ENCODE data around the gene VPS37B.
A peak's percentile ranks its signal among the peaks of the same experiment; 100 is the strongest.
"Not testable (repeated sequence)": the region's sequence is repeated elsewhere in the genome, so short reads cannot be mapped to it uniquely, and the experiment has no call there.

Gene VPS37B

DNA sequence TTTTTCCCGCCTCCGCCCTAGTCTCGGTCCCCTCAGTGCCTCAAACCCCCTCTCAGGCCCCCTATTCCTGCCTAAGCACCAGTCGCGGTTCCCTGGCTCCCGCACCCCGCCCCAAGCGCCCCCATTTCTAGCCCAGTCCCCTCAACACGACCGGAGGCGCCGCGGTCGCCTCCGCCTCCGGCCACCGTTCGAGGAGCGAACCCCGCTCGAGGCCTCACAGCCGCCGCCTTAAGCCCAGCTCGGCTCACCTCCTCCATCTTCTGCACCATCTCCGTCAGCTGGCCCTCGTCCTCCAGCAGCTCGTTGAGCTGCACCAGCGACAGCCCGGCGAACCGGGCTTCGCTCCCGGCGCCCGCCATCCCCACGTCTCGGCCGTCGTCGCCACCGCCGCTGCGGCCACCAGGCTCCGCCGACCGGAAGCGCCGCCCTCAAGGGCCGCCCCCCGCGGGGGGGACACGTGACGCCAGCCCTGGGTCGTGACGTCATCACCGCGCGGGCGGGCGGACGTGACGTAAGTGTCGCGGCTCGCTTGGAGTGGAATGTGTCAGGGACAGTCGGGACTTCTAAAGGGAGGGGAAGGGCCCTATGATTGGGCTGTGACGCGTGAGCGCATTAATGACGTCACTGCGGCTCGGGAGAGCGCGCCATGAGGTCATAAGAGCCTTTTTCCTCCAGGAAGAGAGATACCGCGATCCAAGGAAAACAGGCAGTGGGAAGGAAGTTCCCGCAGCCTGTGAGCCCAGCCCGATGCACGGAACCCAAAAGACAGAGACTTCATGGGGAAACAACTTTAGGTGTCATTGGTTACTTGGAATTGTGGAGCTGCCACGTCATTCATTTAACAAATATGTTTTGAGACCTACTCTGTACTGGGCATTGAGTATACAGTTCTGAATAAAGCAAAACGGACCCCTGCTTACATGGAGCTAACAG lies at the start of gene VPS37B:
Gene VPS37B, minus strand, starts transcription at position 421 of the 933 bp plus-strand sequence. Its CDS starts 62 bp downstream, at position 359.
- peak; percentile 71 for DNase-seq (ENCODE audit: low spot score)

GRCh38 chr12:122944605-122945592 lies 49.0 kb upstream of the VPS37B start:
- peak; percentile 93 for DNase-seq (ENCODE audit: low spot score)

DNA sequence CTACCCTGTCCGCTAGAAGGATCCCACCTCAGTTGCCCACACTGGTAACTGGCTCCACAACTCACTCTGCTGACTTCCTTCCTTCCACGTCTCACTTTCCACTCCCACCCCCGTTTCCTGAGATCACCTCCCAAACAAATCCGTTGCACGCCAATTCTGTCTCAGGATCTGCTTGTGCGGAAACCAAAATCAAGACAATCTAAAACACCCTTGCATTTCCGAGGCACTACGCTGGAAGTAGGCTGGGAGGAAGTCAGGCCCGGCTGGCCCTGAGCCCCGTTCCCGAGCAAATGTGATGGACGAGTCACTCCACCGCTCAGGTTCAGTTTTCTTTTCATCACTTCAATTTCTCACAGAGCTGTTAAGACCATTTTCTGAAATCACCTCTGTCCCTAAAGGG lies 47.3 kb upstream of the VPS37B start:
- DNase-seq (ENCODE audit: low spot score), result no peak

DNA sequence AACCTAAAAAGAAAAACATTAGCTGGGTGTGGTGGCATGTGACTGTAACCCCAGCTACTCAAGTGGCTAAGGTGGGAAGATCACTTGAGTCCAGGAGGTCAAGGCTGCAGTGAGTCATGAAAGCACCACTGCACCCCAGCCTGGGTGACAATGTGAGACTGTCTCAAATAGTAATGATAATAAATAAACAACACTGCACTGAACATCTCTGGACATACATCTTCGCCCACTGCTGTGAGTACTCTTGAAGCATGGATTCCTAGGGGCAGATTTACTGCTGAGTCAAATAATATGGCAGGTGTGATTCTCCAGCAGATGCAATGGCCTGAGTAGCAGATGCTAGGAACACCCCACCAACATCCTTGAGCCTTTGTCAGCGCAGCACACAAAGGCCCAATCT lies 46.7 kb upstream of the VPS37B start:
- DNase-seq (ENCODE audit: low spot score), result no peak

GRCh38 chr12:122941351-122941750 lies 45.4 kb upstream of the VPS37B start:
- not testable (repeated sequence) for DNase-seq (ENCODE audit: low spot score)

GRCh38 chr12:122939125-122939524 lies 43.2 kb upstream of the VPS37B start:
- DNase-seq (ENCODE audit: low spot score), result no peak

DNA sequence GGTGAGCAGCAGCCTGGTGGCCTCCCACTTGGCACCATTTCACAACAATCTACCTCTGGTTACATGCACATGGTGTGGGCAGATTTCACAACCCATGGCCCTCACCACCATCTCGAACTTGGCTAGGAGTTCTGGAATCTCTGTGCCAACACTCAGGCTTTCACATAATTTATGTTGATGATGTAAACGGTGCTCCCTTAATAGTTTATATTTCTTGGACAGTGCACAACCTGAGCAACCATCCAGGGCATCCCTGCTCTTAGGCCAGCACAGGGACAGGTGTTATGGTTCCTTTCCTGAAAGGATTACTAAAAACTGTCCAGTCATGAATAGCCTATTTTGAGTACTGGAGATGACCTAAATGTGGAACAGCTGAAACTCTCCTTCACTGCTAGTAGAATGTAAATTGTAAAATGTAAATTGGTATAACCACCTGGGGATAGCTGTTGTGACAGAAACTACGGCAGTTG lies 41.7 kb upstream of the VPS37B start:
- DNase-seq (ENCODE audit: low spot score), result no peak

DNA sequence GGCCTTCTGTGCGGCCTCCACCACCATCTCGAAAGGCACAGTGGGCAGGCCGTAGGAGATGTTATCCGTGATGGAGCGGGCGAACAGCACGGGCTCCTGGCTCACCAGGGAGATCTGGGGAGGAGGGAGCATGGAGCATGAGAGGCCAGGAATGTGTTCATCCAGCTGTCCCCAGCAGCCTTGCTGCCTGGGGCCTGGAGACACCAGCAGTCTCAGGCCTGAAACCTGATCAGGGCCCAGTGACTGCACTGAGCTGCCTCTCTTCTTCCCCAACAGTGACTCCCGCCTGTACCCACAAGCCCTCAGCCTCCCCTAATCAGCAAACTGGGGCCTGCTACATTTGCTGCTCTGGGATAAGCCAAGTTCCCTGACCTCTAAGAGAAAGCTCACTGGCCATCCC lies 39.4 kb upstream of the VPS37B start:
- DNase-seq (ENCODE audit: low spot score), result no peak

DNA sequence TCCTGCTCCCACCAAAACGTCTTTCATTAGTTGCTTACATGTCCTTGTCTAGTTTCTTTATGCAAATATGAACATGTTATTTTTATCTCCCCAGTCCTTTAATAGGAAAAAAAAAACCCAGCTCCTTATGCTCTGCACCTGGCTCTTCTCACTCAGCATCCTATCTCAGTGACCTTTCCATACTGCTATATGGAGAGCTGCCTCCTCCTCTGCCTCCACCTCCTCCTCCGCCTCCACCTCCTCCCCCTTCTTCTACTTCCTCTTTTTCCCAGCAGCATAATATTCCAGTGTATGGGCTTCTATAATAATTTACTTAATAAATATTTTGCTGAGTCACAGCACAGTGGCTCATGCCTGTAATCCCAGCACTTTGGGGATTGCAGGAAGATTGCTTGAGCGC lies 38.8 kb upstream of the VPS37B start:
- no peak for DNase-seq (ENCODE audit: low spot score)

GRCh38 chr12:122932207-122932606 lies 36.3 kb upstream of the VPS37B start:
- DNase-seq (ENCODE audit: low spot score), result no peak

- DNase-seq (ENCODE audit: low spot score), result no peak
These were observed 33.9 kb upstream of the VPS37B start for GRCh38 chr12:122929812-122930211.

DNA sequence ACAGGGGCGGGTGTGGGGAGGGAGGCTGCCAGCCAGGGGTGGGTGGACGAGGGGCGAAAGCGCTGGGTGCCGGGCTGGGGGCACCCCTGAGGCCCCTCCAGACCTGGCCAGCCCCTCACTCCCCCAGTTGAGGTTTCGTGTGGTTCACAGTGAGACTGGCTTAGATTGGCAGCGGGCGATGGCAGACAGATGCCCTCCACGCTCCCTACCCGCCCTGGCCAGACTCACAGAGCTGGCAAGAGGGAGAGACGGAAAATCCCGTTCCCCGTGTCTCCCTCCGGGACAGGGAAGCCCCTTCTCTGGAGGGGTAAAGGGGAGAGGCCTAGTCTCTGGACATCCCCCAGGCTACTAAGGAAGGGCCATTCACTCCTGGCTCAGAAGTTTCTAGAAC lies 33.2 kb upstream of the VPS37B start:
- DNase-seq (ENCODE audit: low spot score), result no peak

DNA sequence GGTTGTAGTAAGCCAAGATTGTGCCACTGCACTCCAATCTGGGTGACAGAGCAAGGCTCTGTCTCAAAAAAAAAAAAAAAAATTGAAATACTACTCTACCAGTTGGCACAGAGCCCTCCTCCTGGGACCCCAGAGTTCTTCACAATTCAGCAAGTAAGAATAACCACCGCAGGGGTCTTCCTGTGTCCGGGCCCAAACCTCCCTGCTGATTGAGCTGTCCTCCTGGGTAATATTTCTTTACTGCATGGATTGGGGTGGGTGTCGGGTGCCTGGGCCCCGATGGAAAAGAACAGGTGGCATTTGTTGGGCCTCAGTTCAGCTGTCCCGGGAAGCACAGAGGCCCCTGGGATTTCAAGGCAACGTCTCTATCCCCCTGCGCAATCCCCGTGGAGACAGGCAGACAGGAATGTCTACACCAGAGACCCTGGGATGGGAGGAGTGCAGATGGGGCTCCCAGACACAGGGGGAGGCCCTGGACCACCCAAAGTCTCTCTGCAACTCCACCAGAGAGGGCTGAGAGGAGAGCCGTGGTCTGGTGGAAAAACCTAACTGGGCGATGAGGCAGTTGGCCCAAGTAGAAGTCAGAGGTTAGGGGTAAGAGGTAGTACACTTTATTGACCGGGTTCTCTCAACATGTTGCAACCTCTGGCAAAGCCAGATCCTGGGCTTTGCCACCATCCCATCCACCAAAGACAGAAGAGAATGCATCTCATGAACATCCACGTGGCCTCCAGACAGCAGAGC lies 32.7 kb upstream of the VPS37B start:
- no peak for DNase-seq (ENCODE audit: low spot score)

GRCh38 chr12:122927756-122928403 lies 32.0 kb upstream of the VPS37B start:
- no peak for DNase-seq (ENCODE audit: low spot score)

- no peak for DNase-seq (ENCODE audit: low spot score)
These were observed 26.0 kb upstream of the VPS37B start for GRCh38 chr12:122921917-122922316.

GRCh38 chr12:122920687-122921086 lies 24.8 kb upstream of the VPS37B start:
- DNase-seq (ENCODE audit: low spot score), result no peak

DNA sequence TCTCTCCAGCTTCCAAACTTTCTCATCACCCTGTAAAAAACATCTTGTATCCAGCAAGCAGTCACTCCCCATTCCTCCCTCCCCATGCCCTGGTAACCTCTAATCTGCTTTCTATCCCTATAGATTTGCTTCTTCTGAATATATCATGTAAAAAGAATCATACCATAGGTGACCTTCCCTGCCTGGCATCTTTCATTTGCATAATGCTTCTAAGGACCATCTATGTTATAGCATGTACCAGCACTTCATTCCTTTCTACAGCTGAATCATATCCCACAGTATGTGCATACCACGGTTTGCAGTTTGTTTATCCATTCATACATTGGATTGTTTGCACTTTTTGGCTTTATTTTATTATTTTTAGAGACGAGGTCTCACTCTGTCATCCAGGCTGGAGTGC lies 22.9 kb upstream of the VPS37B start:
- no peak for DNase-seq (ENCODE audit: low spot score)

- peak; percentile 25 for DNase-seq (ENCODE audit: low spot score)
These were observed 21.7 kb upstream of the VPS37B start for GRCh38 chr12:122917507-122918121.

DNA sequence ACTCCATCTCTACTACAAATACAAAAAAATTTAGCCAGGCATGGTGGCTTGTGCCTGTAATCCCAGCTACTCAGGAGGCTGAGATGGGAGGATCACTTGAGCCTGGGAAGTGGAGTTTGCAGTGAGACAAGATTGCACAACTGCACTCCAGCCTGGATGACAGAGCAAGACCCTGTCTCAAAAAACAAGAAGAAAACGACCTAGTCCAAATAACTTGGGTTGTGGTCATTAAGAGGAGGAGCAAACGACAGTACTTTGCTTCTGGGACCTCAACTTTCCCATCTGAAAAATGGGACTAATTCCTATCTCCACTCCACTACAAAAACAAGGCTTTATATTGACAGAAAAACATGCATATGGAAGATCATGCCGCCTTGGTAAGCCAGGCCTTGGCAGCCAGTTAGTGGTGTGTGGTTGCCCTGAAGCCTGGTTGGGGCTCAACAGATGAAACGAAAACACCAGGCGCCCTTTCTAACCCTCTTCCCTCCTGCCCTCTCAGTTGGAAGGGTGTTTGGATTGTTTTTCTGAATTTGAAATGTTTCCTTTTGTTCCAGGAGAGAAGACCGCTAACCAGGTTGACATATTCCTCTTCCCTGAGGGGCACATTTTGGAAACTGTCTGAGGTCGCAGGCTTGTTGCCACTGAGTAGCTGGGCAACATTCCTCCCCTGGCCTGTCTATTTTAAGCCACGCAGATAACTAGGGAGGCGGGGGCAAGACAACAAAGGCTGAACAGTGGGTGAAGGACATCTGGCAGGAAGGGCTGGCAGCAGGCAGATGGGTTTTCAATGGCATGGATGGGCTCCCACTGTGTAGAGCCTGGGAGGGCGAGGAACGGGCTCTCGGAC lies 13.7 kb upstream of the VPS37B start:
- peak; percentile 92 for DNase-seq (ENCODE audit: low spot score)

DNA sequence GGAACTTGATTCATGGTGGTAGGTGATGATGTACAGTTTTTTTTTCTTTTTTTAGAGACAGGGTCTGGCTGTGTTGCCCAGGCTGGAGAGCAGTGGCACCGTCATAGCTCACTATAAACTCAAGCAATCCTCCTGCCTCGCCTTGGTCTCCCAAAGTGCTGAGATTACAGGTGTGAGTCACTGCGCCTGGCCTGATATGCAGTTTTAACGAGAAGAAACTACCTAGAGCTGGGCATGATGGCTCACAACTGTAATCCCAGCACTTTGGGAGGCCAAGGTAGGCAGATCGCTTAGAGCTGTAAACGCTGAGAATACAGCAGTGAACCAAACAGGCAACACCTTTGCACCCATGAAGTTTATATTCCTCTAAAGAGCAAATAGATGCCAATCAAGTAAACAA lies 13.0 kb upstream of the VPS37B start:
- DNase-seq (ENCODE audit: low spot score), result no peak

All from globus pallidus (tissue), 1 donor.